H1 (cell line): ENCODE data around the gene OTOP1. TPM values are rescaled to one million over a fixed set of nuclear protein-coding genes. Genes with fewer than 3 reads are reported as not detected.

Experiments used
- CTCF ChIA-PET: fragments of 300-600 bp; sonication (Branson Sonifier 250); formaldehyde crosslinking; loops from one replicate; lab custom pipeline; 2021; ENCODE audit not compliant: partially characterized antibody; lab: Charles Lee
- POLR2A ChIA-PET: fragments of 300-600 bp; sonication (Branson Sonifier 250); formaldehyde crosslinking; loops from one replicate; lab custom pipeline; 2021; ENCODE audit warnings: inconsistent platforms; ENCODE audit not compliant: partially characterized antibody; lab: Charles Lee
- DNase-seq, 2 experiments: peaks; one replicate each; pipeline versions ENCODE4 v3.0.0 to v3.0.0-alpha.2; 2010 to 2022; ENCODE audit warnings: low spot score in 2 of 2, low read depth in 1 of 2, mixed read lengths in 1 of 2
- FAIRE-seq: peaks from 2 replicates; lab custom pipeline; 2011; peaks lifted over from hg19 to GRCh38; lab: Jason Lieb, UNC
- H2AFZ ChIP-seq: 2 replicates; pipeline ENCODE4 v1.8.1; 2012; ENCODE audit warnings: low read length, inconsistent platforms
- H2AK5ac ChIP-seq: 2 replicates; pipeline ENCODE4 v1.6.1; 2013; ENCODE audit warnings: low read depth, low read length
- H2BK120ac ChIP-seq: replicated peaks from 2 replicates; pipeline ENCODE3; 2013; ENCODE audit warnings: low read depth, low read length, inconsistent platforms
- H2BK12ac ChIP-seq: 2 replicates; pipeline ENCODE4 v1.6.1; 2013; ENCODE audit warnings: low read depth, low read length
- H2BK15ac ChIP-seq: 2 replicates; pipeline ENCODE4 v1.6.1; 2013; ENCODE audit warnings: low read length
- H2BK20ac ChIP-seq: 2 replicates; pipeline ENCODE4 v1.6.1; 2013; ENCODE audit warnings: low read length
- H2BK5ac ChIP-seq: 2 replicates; pipeline ENCODE4 v1.6.1; 2013; ENCODE audit warnings: low read depth, low read length
- H3K14ac ChIP-seq: 2 replicates; pipeline ENCODE4 v1.6.1; 2013; ENCODE audit warnings: inconsistent platforms; ENCODE audit not compliant: insufficient read length
- H3K18ac ChIP-seq: 2 replicates; pipeline ENCODE4 v1.6.1; 2013; ENCODE audit warnings: low read length; ENCODE audit errors: extremely low read depth
- H3K23ac ChIP-seq: 2 replicates; pipeline ENCODE4 v1.6.1; 2013; ENCODE audit warnings: inconsistent platforms; ENCODE audit not compliant: insufficient read length
- H3K23me2 ChIP-seq: 2 replicates; pipeline ENCODE4 v1.6.1; 2013; ENCODE audit warnings: low read depth, low read length
- H3K27ac ChIP-seq: 2 replicates; pipeline ENCODE4 v1.6.1; 2011; ENCODE audit warnings: low read depth, low read length, inconsistent platforms
- H3K27me3 ChIP-seq, 4 experiments: replicated peaks in 1 of 4; 1 replicate in 1 of 4; 2 replicates in 3 of 4; pipeline versions ENCODE4 v1.6.1 to v1.8.1; 2011 to 2013; ENCODE audit warnings: low read length in 3 of 4, mild to moderate bottlenecking in 3 of 4, inconsistent platforms in 2 of 4, mixed read lengths in 2 of 4, moderate library complexity in 1 of 4; ENCODE audit not compliant: control insufficient read depth in 3 of 4, insufficient read depth in 3 of 4; ENCODE audit errors: extremely low read depth in 1 of 4
- H3K36me3 ChIP-seq, 4 experiments: 2 replicates each; pipeline versions ENCODE4 v1.6.1 to v1.8.1; 2011 to 2013; ENCODE audit warnings: mild to moderate bottlenecking in 4 of 4, low read length in 3 of 4, moderate library complexity in 2 of 4, control low read depth in 1 of 4, inconsistent platforms in 1 of 4; ENCODE audit not compliant: insufficient read depth in 4 of 4, control insufficient read depth in 2 of 4
- H3K4ac ChIP-seq: replicated peaks from 2 replicates; pipeline ENCODE3; 2013; ENCODE audit warnings: low read length, low read depth, mixed read lengths, inconsistent platforms; ENCODE audit not compliant: insufficient read length
- H3K4me1 ChIP-seq, 4 experiments: replicated peaks in 1 of 4; 1 replicate in 1 of 4; 2 replicates in 3 of 4; pipeline versions ENCODE4 v1.6.1 to v1.8.1; 2011 to 2013; ENCODE audit warnings: low read length in 3 of 4, inconsistent platforms in 2 of 4, mixed read lengths in 1 of 4; ENCODE audit not compliant: insufficient read depth in 4 of 4, control insufficient read depth in 3 of 4
- H3K4me2 ChIP-seq, 2 experiments: 2 replicates each; pipeline versions ENCODE4 v1.6.1 to v1.8.1; 2011 to 2013; ENCODE audit warnings: low read depth in 2 of 2, low read length in 2 of 2, control low read depth in 1 of 2, inconsistent platforms in 1 of 2, mild to moderate bottlenecking in 1 of 2; ENCODE audit not compliant: insufficient read depth in 1 of 2
- H3K4me3 ChIP-seq, 4 experiments: fragments of 200-600, 300-600 bp in 1 of 4; sonication (generic), shearing (Covaris generic), sonication (Bioruptor Twin) in 1 of 4; 2 replicates each; pipeline versions ENCODE4 v1.5.1 to v1.8.1; 2011 to 2016; ENCODE audit warnings: low read length in 4 of 4, low read depth in 3 of 4, control low read depth in 2 of 4, inconsistent platforms in 2 of 4, mild to moderate bottlenecking in 2 of 4, mixed read lengths in 1 of 4, moderate library complexity in 1 of 4; ENCODE audit not compliant: insufficient read depth in 2 of 4; ENCODE audit errors: extremely low read depth in 1 of 4
- H3K56ac ChIP-seq: replicated peaks from 2 replicates; pipeline ENCODE3; 2013; ENCODE audit warnings: low read depth, mild to moderate bottlenecking, mixed read lengths, low read length, inconsistent platforms; ENCODE audit not compliant: insufficient read length
- H3K79me1 ChIP-seq: 2 replicates; pipeline ENCODE4 v1.6.1; 2013; ENCODE audit warnings: low read depth, low read length, control low read depth
- H3K79me2 ChIP-seq, 2 experiments: 2 replicates each; pipeline versions ENCODE4 v1.6.1 to v1.8.1; 2012 to 2013; ENCODE audit warnings: low read length in 2 of 2, mild to moderate bottlenecking in 2 of 2, inconsistent platforms in 1 of 2; ENCODE audit not compliant: insufficient read depth in 2 of 2, control insufficient read depth in 1 of 2
- H3K9ac ChIP-seq, 4 experiments: replicated peaks in 1 of 4; 1 replicate in 1 of 4; 2 replicates in 3 of 4; pipeline versions ENCODE4 v1.6.1 to v1.8.1; 2011 to 2013; ENCODE audit warnings: low read depth in 3 of 4, low read length in 3 of 4, control low read depth in 2 of 4, mild to moderate bottlenecking in 2 of 4, moderate library complexity in 2 of 4, inconsistent platforms in 1 of 4; ENCODE audit errors: extremely low read depth in 1 of 4
- H3K9me3 ChIP-seq, 2 experiments: 2 replicates each; pipeline versions ENCODE4 v1.6.1 to v1.8.1; 2012 to 2013; ENCODE audit warnings: mild to moderate bottlenecking in 2 of 2, moderate library complexity in 2 of 2, control low read depth in 1 of 2, inconsistent platforms in 1 of 2, low read depth in 1 of 2, low read length in 1 of 2, mixed read lengths in 1 of 2; ENCODE audit not compliant: insufficient read depth in 2 of 2
- H4K20me1 ChIP-seq, 2 experiments: replicated peaks in 1 of 2; 2 replicates each; pipeline versions ENCODE3 to v1.8.1; 2011 to 2013; ENCODE audit warnings: inconsistent platforms in 2 of 2, low read length in 2 of 2, mild to moderate bottlenecking in 1 of 2; ENCODE audit not compliant: insufficient read depth in 2 of 2, control insufficient read depth in 1 of 2
- H4K5ac ChIP-seq: 2 replicates; pipeline ENCODE4 v1.6.1; 2013; ENCODE audit warnings: low read length, low read depth, mixed read lengths, inconsistent platforms; ENCODE audit not compliant: insufficient read length
- H4K8ac ChIP-seq: 2 replicates; pipeline ENCODE4 v1.8.0; 2013; ENCODE audit warnings: mild to moderate bottlenecking, moderate library complexity, low read length, inconsistent platforms; ENCODE audit not compliant: insufficient read depth; ENCODE audit errors: extremely low read depth
- H4K91ac ChIP-seq: replicated peaks from 2 replicates; pipeline ENCODE3; 2013; ENCODE audit warnings: low read length, mixed read lengths, inconsistent platforms; ENCODE audit not compliant: insufficient read length
- ASH2L ChIP-seq: fragments of 200-600, 300-600 bp; sonication (generic); IDR thresholded peaks from one replicate; pipeline ENCODE4 v1.7.1; 2017; ENCODE audit warnings: low read length
- CTBP2 ChIP-seq: IDR thresholded peaks from 2 replicates; pipeline ENCODE4 v1.7.0; 2011; ENCODE audit warnings: borderline replicate concordance, mild to moderate bottlenecking, moderate library complexity, mixed read lengths, low read length; ENCODE audit not compliant: insufficient read depth, insufficient read length
- EGR1 ChIP-seq: IDR thresholded peaks from 2 replicates; pipeline ENCODE4 v1.6.1; 2011; ENCODE audit warnings: low read depth, low read length, borderline replicate concordance
- HDAC2 ChIP-seq, 2 experiments: fragments of 300-600 bp in 1 of 2; sonication (generic) in 1 of 2; IDR thresholded peaks; 2 replicates each; pipeline ENCODE4 v1.6.1; 2011 to 2012; ENCODE audit warnings: low read depth in 2 of 2, low read length in 2 of 2, mild to moderate bottlenecking in 2 of 2, moderate library complexity in 2 of 2, borderline replicate concordance in 1 of 2, inconsistent platforms in 1 of 2
- JUND ChIP-seq: IDR thresholded peaks from 2 replicates; pipeline ENCODE4 v1.6.1; 2011; ENCODE audit warnings: mild to moderate bottlenecking, improper control_type of control experiment, low read length
- KDM5A ChIP-seq: fragments of 200-600 bp; IDR thresholded peaks from 2 replicates; pipeline ENCODE4 v1.7.1; 2012; ENCODE audit warnings: mild to moderate bottlenecking, low read length, inconsistent platforms, mixed read lengths
- NRF1 ChIP-seq: IDR thresholded peaks from 2 replicates; pipeline ENCODE4 v1.6.1; 2011; ENCODE audit warnings: mild to moderate bottlenecking, low read depth, low read length, improper control_type of control experiment
- RXRA ChIP-seq: IDR thresholded peaks from 2 replicates; pipeline ENCODE4 v1.6.1; 2011; ENCODE audit warnings: low read depth, mild to moderate bottlenecking, low read length, moderate library complexity; ENCODE audit not compliant: insufficient read depth
- SP2 ChIP-seq: IDR thresholded peaks from 2 replicates; pipeline ENCODE4 v1.6.1; 2012; ENCODE audit warnings: mild to moderate bottlenecking, low read length, inconsistent platforms
- TCF12 ChIP-seq: IDR thresholded peaks from 2 replicates; pipeline ENCODE4 v1.6.1; 2011; ENCODE audit warnings: low read depth, mild to moderate bottlenecking, low read length
- YY1 ChIP-seq: IDR thresholded peaks from 2 replicates; pipeline ENCODE4 v1.6.1; 2011; ENCODE audit warnings: low read depth, mild to moderate bottlenecking, low read length
- WGBS, 2 experiments: shearing (Covaris generic) in 1 of 2; methylation state at CpG; one replicate each; pipeline versions ENCODE4 v1.1.6 to v1.1.7; 2013 to 2015; ENCODE audit warnings: low lambda C conversion rate in 2 of 2, mixed read lengths in 2 of 2, inconsistent platforms in 1 of 2, low coverage in 1 of 2, missing lambda C conversion rate in 1 of 2; ENCODE audit not compliant: insufficient replicate concordance in 2 of 2, insufficient coverage in 1 of 2, insufficient read length in 1 of 2; ENCODE audit errors: extremely low coverage in 1 of 2, missing lambda C conversion rate in 1 of 2; 5-methylcytosine and 5-hydroxymethylcytosine counted together
- polyA plus RNA-seq, 7 experiments: library from polyadenylated mRNA; depleted of rRNA in 3 of 7; stranded (reverse) in 5 of 7; unstranded in 2 of 7; fragments of >200 nt in 5 of 7; fragments of 200-250 nt in 2 of 7; gene quantifications; 1 replicate in 5 of 7; 2 replicates in 1 of 7; 4 replicates in 1 of 7; pipeline versions ENCODE4 v1.2.1 to v1.2.3, GENCODE V29; 2011 to 2013; ENCODE audit warnings: missing spikeins in 2 of 7, mixed read lengths in 2 of 7
- total RNA-seq: library from RNA; stranded (reverse); fragmentation: NEBNext Ultra II Directional; extraction: Animal tissue kit (Norgen Biotek cat#: 25700); gene quantifications from 2 replicates; pipeline ENCODE4 v1.2.1, GENCODE V29; 2021

OTOP1 gene
- total and polyA plus RNA-seq, 2 of the 8 experiments (the other 6 are each of a cell fraction or from before 2014, with no cell fraction given): not detected

DNA sequence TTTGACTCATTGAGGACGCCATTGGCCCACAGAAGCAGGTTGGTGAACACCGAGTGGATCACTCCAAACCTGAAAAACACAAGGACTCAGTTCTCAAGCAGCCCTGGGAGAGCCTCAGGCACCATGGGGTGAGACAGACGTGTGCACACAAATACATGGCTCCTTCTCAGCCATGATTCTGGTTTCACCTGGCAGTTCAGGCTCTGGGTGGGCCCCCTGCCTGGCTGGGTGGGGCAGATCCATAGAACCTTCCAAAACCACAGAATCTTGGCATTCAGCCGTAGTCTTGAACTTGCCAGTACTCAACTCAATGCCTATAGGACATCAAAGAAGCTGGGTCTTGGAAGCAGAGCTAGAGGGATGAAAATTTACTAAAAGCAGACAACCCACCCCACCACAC, 24.2 kb downstream of the OTOP1 start:
- H2BK12ac ChIP-seq: no peak overlapping the region
- no peaks in the 10 kb centered on the region for H3K36me3 ChIP-seq
- DNase-seq: no peak
- H4K91ac ChIP-seq: no peak overlapping the region
- H3K4me3 ChIP-seq: no peak overlapping the region
- H3K56ac ChIP-seq: no peak overlapping the region
- no peak overlapping the region for H2BK15ac ChIP-seq
- ChIA-PET POLR2A (no interaction called here), CTCF (interaction anchor here (0.6 kb wide), 1 partner anchor 67 kb away, joined by 3 read pairs; no protein-coding TSS in a partner anchor)
- no peak for FAIRE-seq
- H3K23me2 ChIP-seq: no peaks in the 10 kb centered on the region
- H3K23ac ChIP-seq: no peak overlapping the region
- no peak overlapping the region for H2BK5ac ChIP-seq
- no peak overlapping the region for H3K14ac ChIP-seq
- no peaks in the 10 kb centered on the region for H3K9me3 ChIP-seq
- H3K79me2 ChIP-seq: no peaks in the 10 kb centered on the region
- no peak overlapping the region for H3K18ac ChIP-seq
- no peak overlapping the region for H2AK5ac ChIP-seq
- H4K20me1 ChIP-seq: no peaks in the 10 kb centered on the region
- no peaks in the 10 kb centered on the region; a peak in 3 of 7 replicates for H3K27me3 ChIP-seq
- H2BK120ac ChIP-seq: no peak overlapping the region
- no peak overlapping the region for H3K4me2 ChIP-seq
- no peak overlapping the region for H4K8ac ChIP-seq
- no peak overlapping the region for H2AFZ ChIP-seq
- no peak overlapping the region for H3K27ac ChIP-seq
- H2BK20ac ChIP-seq: no peak overlapping the region
- peaks cover 0 to 2% (median 0%) of the 10 kb centered on the region in 4 experiments; a peak in 1 of 7 replicates for H3K4me1 ChIP-seq
- no peak overlapping the region for H4K5ac ChIP-seq
- TF ChIP-seq ASH2L (no peak), CTBP2 (no peak), TCF12 (no peak), YY1 (no peak), SP2 (no peak), KDM5A (no peak), EGR1 (no peak), NRF1 (no peak), HDAC2 (IDR thresholded peaks at IDR 0.05; ENCODE audit: borderline replicate concordance in 1 of 2, low read depth in 2 of 2, low read length in 2 of 2) (no peak), RXRA (no peak), JUND (no peak)
- H3K9ac ChIP-seq: no peak overlapping the region
- no peak overlapping the region for H3K4ac ChIP-seq
- WGBS, 2 experiments: 72% methylated on average over 4 of the region's 4 CpGs; no CpG with 5 or more reads in 1 of the 2 experiments
- no peaks in the 10 kb centered on the region for H3K79me1 ChIP-seq
